HUES6 (cell line): ENCODE data around the gene KCNIP2.
A peak's percentile ranks its signal among the peaks of the same experiment; 100 is the strongest.

Experiments used
- H3K27ac ChIP-seq: 2 replicates; pipeline ENCODE4 v1.7.0; 2013; ENCODE audit warnings: low read depth, mild to moderate bottlenecking, low read length, inconsistent platforms
- H3K27me3 ChIP-seq: 2 replicates; pipeline ENCODE4 v1.6.1; 2013; ENCODE audit warnings: low read length; ENCODE audit not compliant: control insufficient read depth, insufficient read depth
- H3K36me3 ChIP-seq: 2 replicates; pipeline ENCODE4 v1.6.1; 2013; ENCODE audit warnings: low read length; ENCODE audit not compliant: control insufficient read depth, insufficient read depth
- H3K4me1 ChIP-seq: 2 replicates; pipeline ENCODE4 v1.6.1; 2013; ENCODE audit warnings: low read length; ENCODE audit not compliant: control insufficient read depth, insufficient read depth
- H3K4me3 ChIP-seq: 2 replicates; pipeline ENCODE4 v1.5.1; 2013; ENCODE audit warnings: low read depth, low read length
- H3K9ac ChIP-seq: one replicate; pipeline ENCODE4 v1.6.1; 2013; ENCODE audit warnings: mild to moderate bottlenecking, low read length
- H3K9me3 ChIP-seq: 2 replicates; pipeline ENCODE4 v1.6.1; 2013; ENCODE audit warnings: low read depth, low read length; ENCODE audit not compliant: control insufficient read depth, insufficient read depth

KCNIP2 gene

GRCh38 chr10:101843032-101844021 is at the start of gene KCNIP2:
Gene KCNIP2 (minus strand): TSS chr10:101843800. CDS start chr10:101843568, 232 bp downstream.
- H3K27me3 ChIP-seq: peaks cover 31% of the 10 kb centered on the region
- no peaks in the 10 kb centered on the region for H3K36me3 ChIP-seq
- H3K9me3 ChIP-seq: no peaks in the 10 kb centered on the region
- H3K4me1 ChIP-seq: peaks cover 18% of the 10 kb centered on the region
- H3K4me3 ChIP-seq: peak within 1 kb of the TSS; percentile 57
- H3K27ac ChIP-seq: no peak within 1 kb of the TSS
- H3K9ac ChIP-seq: no peak within 1 kb of the TSS

GRCh38 chr10:101892782-101893391 is 49.3 kb upstream of the KCNIP2 start:
- H3K27ac ChIP-seq: no peak overlapping the region
- H3K9ac ChIP-seq: no peak overlapping the region
- H3K36me3 ChIP-seq: no peaks in the 10 kb centered on the region
- H3K4me1 ChIP-seq: no peaks in the 10 kb centered on the region
- H3K4me3 ChIP-seq: no peak overlapping the region
- no peaks in the 10 kb centered on the region for H3K27me3 ChIP-seq
- no peaks in the 10 kb centered on the region for H3K9me3 ChIP-seq

- Histone ChIP-seq H3K27me3 (no peaks in the 10 kb centered on the region), H3K36me3 (no peaks in the 10 kb centered on the region), H3K27ac (no peak overlapping the region), H3K4me1 (no peaks in the 10 kb centered on the region), H3K9ac (no peak overlapping the region), H3K9me3 (no peaks in the 10 kb centered on the region), H3K4me3 (no peak overlapping the region)
Measured at GRCh38 chr10:101889256-101890210, 45.9 kb upstream of the KCNIP2 start.

- Histone ChIP-seq H3K9ac (no peak overlapping the region), H3K4me3 (no peak overlapping the region)
Measured at GRCh38 chr10:101888251-101888949, 44.8 kb upstream of the KCNIP2 start.

GRCh38 chr10:101887775-101888174 is 44.2 kb upstream of the KCNIP2 start:
- Histone ChIP-seq H3K9me3 (no peaks in the 10 kb centered on the region), H3K4me1 (no peaks in the 10 kb centered on the region), H3K36me3 (no peaks in the 10 kb centered on the region), H3K9ac (no peak overlapping the region), H3K27me3 (no peaks in the 10 kb centered on the region), H3K27ac (no peak overlapping the region), H3K4me3 (no peak overlapping the region)

More at GRCh38 chr10:101888251-101888949, 44.8 kb upstream of the KCNIP2 start:
- no peak overlapping the region for H3K27ac ChIP-seq
- no peaks in the 10 kb centered on the region for H3K9me3 ChIP-seq
- no peaks in the 10 kb centered on the region for H3K36me3 ChIP-seq
- no peaks in the 10 kb centered on the region for H3K27me3 ChIP-seq
- no peaks in the 10 kb centered on the region for H3K4me1 ChIP-seq

- H3K9me3 ChIP-seq: no peaks in the 10 kb centered on the region
- H3K4me3 ChIP-seq: no peak overlapping the region
- H3K9ac ChIP-seq: no peak overlapping the region
Measured at GRCh38 chr10:101886521-101887312, 43.1 kb upstream of the KCNIP2 start.

GRCh38 chr10:101881036-101881774 is 37.6 kb upstream of the KCNIP2 start:
- H3K4me1 ChIP-seq: no peaks in the 10 kb centered on the region
- no peaks in the 10 kb centered on the region for H3K36me3 ChIP-seq
- no peaks in the 10 kb centered on the region for H3K27me3 ChIP-seq
- no peak overlapping the region for H3K9ac ChIP-seq
- no peak overlapping the region for H3K4me3 ChIP-seq
- no peak overlapping the region for H3K27ac ChIP-seq
- H3K9me3 ChIP-seq: no peaks in the 10 kb centered on the region

More at GRCh38 chr10:101886521-101887312, 43.1 kb upstream of the KCNIP2 start:
- H3K27ac ChIP-seq: no peak overlapping the region
- H3K4me1 ChIP-seq: no peaks in the 10 kb centered on the region
- H3K27me3 ChIP-seq: no peaks in the 10 kb centered on the region
- no peaks in the 10 kb centered on the region for H3K36me3 ChIP-seq

GRCh38 chr10:101880232-101880573 is 36.6 kb upstream of the KCNIP2 start:
- Histone ChIP-seq H3K9me3 (no peaks in the 10 kb centered on the region), H3K4me1 (no peaks in the 10 kb centered on the region), H3K27ac (no peak overlapping the region), H3K27me3 (no peaks in the 10 kb centered on the region), H3K4me3 (no peak overlapping the region), H3K36me3 (no peaks in the 10 kb centered on the region), H3K9ac (no peak overlapping the region)

- no peaks in the 10 kb centered on the region for H3K36me3 ChIP-seq
- H3K27me3 ChIP-seq: no peaks in the 10 kb centered on the region
- no peaks in the 10 kb centered on the region for H3K4me1 ChIP-seq
- no peaks in the 10 kb centered on the region for H3K9me3 ChIP-seq
- H3K9ac ChIP-seq: no peak overlapping the region
- H3K27ac ChIP-seq: no peak overlapping the region
- no peak overlapping the region for H3K4me3 ChIP-seq
Measured at GRCh38 chr10:101879456-101880231, 36.0 kb upstream of the KCNIP2 start.
